GM19351 (cell line): ENCODE results near the gene CANT1.

Source experiments
- ATAC-seq: cut with Tn5 transposase; IDR thresholded peaks from one replicate; pipeline ENCODE4 v1.9.1; 2021; ENCODE audit warnings: mild to moderate bottlenecking, moderate library complexity; ENCODE audit not compliant: unreplicated experiment

CANT1 gene

DNA sequence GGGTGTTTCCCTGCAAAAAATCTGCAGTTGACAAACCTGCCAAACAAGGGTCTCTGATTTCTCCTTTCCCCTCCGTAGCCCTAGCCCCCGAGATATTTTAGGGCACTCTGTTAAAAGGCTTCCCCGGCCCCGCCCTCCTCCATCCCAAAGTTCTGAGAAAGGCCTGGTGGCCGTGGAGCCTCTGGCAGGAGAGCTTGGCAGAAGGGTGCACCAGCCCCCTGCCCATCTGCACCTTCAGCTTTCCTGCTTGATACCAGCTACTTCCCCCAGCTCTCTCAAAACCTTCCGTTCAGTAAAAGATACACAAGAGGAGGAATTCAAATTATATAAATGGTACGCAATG lies 711 bp upstream of the CANT1 start:
- ATAC-seq, result no peak

DNA sequence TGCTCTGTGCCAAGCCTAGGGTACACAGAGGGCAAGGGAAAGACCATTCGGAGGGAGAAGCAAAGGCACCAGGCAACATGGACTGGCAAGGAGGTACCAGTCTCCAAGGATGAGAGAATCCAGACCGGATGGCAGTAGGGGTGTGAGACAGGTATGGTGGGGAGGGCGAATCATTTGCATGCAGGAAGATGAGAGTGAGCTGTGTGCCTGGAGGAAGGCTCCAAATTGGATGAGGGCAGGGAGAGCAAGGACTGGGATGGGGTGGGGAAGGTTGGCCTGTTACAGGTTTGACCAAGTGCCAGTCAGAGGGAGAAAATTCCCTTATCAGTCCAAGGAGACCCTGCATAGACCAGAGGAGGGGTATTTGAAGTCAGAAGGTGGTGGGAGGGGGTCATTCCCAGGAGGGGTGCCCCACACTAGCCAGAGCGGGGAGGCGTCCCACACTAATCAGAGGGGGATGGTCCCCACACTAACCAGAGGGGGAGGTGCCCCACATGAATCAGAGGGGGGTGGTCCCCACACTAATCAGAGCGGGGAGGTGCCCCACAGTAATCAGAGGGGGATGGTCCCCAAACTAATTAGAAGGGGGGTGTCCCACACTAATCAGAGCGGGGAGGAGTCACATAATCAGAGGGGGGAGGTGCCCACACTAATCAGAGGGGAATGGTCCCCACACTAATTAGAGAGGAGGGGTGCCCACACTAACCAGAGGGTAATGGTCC lies 737 bp downstream of the CANT1 start:
- no peak for ATAC-seq

- no peak for ATAC-seq
These were observed 1.8 kb downstream of the CANT1 start for GRCh38 chr17:79007504-79008381.

DNA sequence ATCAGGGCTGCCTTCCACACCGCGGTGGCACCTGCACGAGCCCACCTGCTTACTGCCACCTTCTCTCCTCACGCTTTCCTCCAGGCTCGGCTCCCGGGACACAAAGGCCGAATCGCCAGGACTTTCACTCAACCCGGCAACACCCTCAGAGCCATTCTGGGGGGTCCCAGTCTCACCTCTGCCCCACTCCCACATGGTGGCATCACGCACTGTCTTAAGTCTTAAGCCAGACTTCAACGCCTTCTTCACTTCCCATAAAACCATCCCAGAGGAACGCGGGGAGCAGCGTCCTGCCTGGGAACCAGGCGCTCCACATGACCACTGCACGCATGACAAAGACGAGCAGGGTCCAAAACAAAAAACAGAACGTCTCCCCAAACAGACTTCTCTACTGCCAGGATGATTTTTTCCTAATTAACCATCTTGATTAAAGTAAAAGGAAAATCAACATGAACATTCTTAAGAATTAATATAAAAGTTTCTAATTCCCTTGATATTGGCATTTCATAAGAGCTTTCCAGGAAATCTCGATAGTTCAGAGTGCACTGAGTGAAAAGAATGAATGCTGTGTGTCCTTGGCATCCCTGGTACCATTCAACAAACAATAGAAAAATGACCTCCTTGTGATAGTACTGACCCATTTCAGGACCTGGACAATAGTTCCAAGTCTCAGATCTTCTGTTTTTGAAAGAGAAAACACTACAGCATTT lies 2.6 kb downstream of the CANT1 start:
- no peak for ATAC-seq

GRCh38 chr17:79006046-79006445 lies 3.5 kb downstream of the CANT1 start:
- ATAC-seq, result no peak

GRCh38 chr17:79005063-79005861 lies 4.3 kb downstream of the CANT1 start:
- ATAC-seq, result no peak

GRCh38 chr17:79003661-79004411 lies 5.7 kb downstream of the CANT1 start:
- no peak for ATAC-seq

DNA sequence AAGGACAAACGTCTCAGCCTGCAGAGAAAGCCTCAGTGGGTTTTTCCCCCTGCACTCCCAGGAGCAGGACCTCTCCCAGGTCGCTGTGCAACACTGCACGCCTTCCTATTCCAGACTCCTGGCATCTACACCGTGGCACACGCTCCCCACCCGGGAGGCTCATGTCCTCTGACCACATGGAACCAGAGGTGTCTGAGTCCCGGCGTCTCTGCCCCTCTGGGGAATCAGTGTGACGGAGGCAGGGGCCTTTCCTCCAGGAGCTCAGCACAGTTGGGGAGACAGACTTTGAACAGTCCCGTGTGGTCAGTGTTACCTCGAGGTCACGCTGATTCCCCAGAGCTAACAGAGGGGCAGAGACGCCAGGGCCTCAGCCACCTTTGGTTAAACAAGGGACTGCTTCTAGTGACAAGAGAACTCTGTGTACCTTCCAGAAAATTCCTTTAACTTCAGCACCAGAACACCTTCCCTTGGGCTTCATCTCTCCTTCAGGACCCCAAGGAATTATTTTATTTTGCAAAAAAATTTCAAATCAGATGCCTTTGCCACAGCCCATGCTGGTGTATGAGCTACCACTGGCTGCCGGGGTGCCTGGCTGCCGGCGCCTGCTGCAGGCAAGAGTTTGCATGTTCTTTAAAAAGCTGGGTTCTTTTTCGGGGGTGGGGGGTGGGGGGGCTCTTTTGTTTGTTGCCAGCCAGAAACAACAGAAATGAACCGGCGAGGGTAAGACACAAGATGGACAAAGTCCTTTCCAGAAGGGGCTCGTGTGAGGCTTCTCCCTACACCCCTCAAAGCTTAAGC lies 6.6 kb downstream of the CANT1 start:
- no peak for ATAC-seq

DNA sequence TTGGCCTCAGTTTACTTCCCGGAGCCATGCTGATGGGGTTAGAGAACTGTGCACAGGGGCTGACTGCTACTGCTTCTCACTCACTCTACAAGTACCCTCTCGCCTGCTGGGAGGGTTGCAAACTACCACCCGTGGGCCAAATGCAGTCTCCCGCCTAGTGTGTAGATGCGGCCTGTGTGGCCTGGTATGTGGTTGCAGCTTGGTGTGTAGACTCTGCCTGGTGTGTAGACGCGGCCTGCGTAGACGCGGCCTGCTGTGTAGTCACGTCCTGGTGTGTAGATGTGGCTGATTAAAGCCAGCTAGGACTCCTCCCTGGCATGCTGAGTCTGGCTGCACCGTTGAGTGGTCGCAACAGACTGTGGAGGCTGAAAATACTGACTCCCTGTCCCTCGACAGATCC lies 7.3 kb downstream of the CANT1 start:
- ATAC-seq, result no peak

- ATAC-seq, result no peak
These were observed 8.2 kb downstream of the CANT1 start for GRCh38 chr17:79001190-79002020.

GRCh38 chr17:79000396-79001189 lies 9.0 kb downstream of the CANT1 start:
- no peak for ATAC-seq

GRCh38 chr17:78999947-79000395 lies 9.6 kb downstream of the CANT1 start:
- ATAC-seq, result no peak

DNA sequence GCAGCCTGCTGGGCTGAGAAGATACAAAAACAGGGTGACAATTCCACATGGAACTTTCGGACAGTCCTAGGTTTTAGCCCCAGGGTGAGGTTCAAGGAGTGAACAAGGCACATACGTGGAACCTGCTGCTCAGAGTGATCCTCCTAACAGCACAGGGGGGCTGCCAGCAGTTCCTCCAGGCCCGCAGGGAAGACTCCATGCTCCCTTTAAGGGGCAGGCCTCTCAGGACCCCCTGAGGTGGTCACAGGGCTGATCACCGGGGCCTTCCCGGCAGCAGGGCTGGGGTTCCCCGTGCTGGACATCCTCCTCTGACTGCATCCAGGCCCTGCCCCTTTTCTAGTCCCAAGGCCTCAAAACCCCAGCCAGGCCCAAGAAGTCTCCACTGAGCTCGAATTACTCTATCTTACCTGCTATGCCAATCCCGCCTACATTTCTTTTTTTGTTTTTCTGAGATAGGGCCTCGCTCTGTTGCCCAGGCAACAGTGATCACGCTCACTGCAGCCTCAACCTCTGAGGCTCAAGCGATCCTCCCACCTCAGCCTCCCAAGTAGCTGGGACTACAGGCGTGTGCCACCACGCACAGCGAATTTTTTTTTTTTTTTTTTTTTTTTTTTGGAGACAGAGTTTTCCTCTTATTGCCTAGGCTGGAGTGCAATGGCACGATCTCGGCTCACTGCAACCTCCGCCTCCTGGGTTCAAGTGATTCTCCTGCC lies 10.4 kb downstream of the CANT1 start:
- ATAC-seq, result no peak

- no peak for ATAC-seq
These were observed 11.1 kb downstream of the CANT1 start for GRCh38 chr17:78998311-78999055.

- no peak for ATAC-seq
These were observed 11.7 kb downstream of the CANT1 start for GRCh38 chr17:78997881-78998280.

DNA sequence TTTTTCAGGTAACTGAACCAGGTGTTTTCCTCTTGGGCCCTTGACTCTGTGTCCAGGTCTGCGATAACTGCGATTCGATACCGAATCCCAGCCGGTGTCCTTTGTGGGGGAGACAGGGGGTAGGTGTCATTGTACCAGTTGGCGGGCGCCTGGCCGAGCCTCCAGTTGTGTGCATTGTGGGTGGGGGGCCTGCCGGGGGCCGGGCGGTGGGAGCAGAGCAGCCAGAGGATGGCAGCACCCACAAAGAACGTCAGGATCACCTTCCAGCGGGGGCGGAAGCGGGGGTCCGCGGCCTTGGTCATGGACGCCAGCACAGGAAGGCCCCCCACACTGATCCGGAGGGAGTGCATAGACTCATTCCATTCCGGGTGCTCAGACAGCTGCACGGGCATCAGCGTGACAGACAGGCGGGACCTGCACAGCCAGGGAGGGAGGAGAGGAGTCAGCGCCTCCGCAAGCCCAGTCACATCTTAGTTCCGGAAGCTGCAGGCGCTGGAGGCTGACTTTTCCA lies 12.3 kb downstream of the CANT1 start:
- ATAC-seq, result no peak
